SIG-M5 (cell line): ENCODE results near the gene AGAP1.
"Not testable (repeated sequence)": the region's sequence is repeated elsewhere in the genome, so short reads cannot be mapped to it uniquely, and the experiment has no call there.

Experiments
- DNase-seq: peaks from one replicate; lab custom pipeline; 2025; lab: John Stamatoyannopoulos, UW

Gene AGAP1

GRCh38 chr2:236045251-236046235, 551.7 kb downstream of the AGAP1 start:
- DNase-seq: no peak

- DNase-seq: no peak
Observed at GRCh38 chr2:236046715-236047114, 552.9 kb downstream of the AGAP1 start.

- DNase-seq: no peak
Observed at GRCh38 chr2:236047176-236047575, 553.3 kb downstream of the AGAP1 start.

- DNase-seq: no peak
Observed at GRCh38 chr2:236047886-236048540, 554.2 kb downstream of the AGAP1 start.

- DNase-seq: no peak
Observed at GRCh38 chr2:236049981-236050380, 556.1 kb downstream of the AGAP1 start.

GRCh38 chr2:236051351-236051750, 557.5 kb downstream of the AGAP1 start:
- DNase-seq: no peak

GRCh38 chr2:236051806-236052205, 558.0 kb downstream of the AGAP1 start:
- no peak for DNase-seq

- DNase-seq: no peak
Observed at GRCh38 chr2:236052206-236052605, 558.4 kb downstream of the AGAP1 start.

GRCh38 chr2:236052926-236053821, 559.3 kb downstream of the AGAP1 start:
- no peak for DNase-seq

- DNase-seq: no peak
Observed at GRCh38 chr2:236054125-236054524, 560.3 kb downstream of the AGAP1 start.

- no peak for DNase-seq
Observed at GRCh38 chr2:236054621-236055305, 560.9 kb downstream of the AGAP1 start.

- no peak for DNase-seq
Observed at GRCh38 chr2:236055471-236055870, 561.6 kb downstream of the AGAP1 start.

- no peak for DNase-seq
Observed at GRCh38 chr2:236056141-236056540, 562.3 kb downstream of the AGAP1 start.

- DNase-seq: no peak
Observed at GRCh38 chr2:236057375-236057774, 563.5 kb downstream of the AGAP1 start.

GRCh38 chr2:236061497-236061896, 567.7 kb downstream of the AGAP1 start:
- DNase-seq: no peak

- no peak for DNase-seq
Observed at GRCh38 chr2:236061899-236062298, 568.1 kb downstream of the AGAP1 start.

GRCh38 chr2:236062806-236063205, 569.0 kb downstream of the AGAP1 start:
- not testable (repeated sequence) for DNase-seq

- no peak for DNase-seq
Observed at GRCh38 chr2:236063994-236064393, 570.2 kb downstream of the AGAP1 start.

GRCh38 chr2:236065314-236066160, 571.7 kb downstream of the AGAP1 start:
- no peak for DNase-seq

- no peak for DNase-seq
Observed at GRCh38 chr2:236070236-236070635, 576.4 kb downstream of the AGAP1 start.

- DNase-seq: no peak
Observed at GRCh38 chr2:236073246-236073645, 579.4 kb downstream of the AGAP1 start.
